Esophagus muscularis mucosa (tissue), 4 donors: Measurements from ENCODE around the gene LMO7. TPM values are rescaled to one million over a fixed set of nuclear protein-coding genes. Genes with fewer than 3 reads are reported as not detected.

Experiments used
- DNase-seq: peaks from one replicate; pipeline ENCODE4 v3.0.0-alpha.2; 2017; ENCODE audit errors: extremely low spot score
- H3K27ac ChIP-seq, 4 donors: fragments of 200-600 bp; sonication (generic); replicated peaks in 1 of 4; 1 replicate in 3 of 4; 2 replicates in 1 of 4; pipeline ENCODE4 v1.5.1; 2016 to 2019; ENCODE audit warnings: mild to moderate bottlenecking in 1 of 4
- H3K27me3 ChIP-seq, 4 donors: fragments of 200-600 bp; sonication (generic); one replicate each; pipeline versions ENCODE4 v1.5.1 to v1.6.0; 2016 to 2019
- H3K36me3 ChIP-seq, 4 donors: fragments of 200-600 bp; sonication (generic); one replicate each; pipeline ENCODE4 v1.5.1; 2016 to 2019
- H3K4me1 ChIP-seq, 4 donors: fragments of 200-600 bp; sonication (generic); one replicate each; pipeline ENCODE4 v1.5.1; 2016 to 2019
- H3K4me3 ChIP-seq, 4 donors: fragments of 200-600 bp; sonication (generic); 1 replicate in 2 of 4; 2 replicates in 2 of 4; pipeline ENCODE4 v1.5.1; 2016 to 2019; ENCODE audit warnings: mild to moderate bottlenecking in 4 of 4, moderate library complexity in 1 of 4
- H3K9me3 ChIP-seq, 4 donors: fragments of 200-600 bp; sonication (generic); 1 replicate in 3 of 4; 2 replicates in 1 of 4; pipeline ENCODE4 v1.5.1; 2016 to 2019
- CTCF ChIP-seq, 3 experiments: fragments of 200-600 bp in 2 of 3; fragments of 450-650 bp in 1 of 3; sonication (generic) in 2 of 3; IDR thresholded peaks; one replicate each; pipeline ENCODE4 v1.5.1; 2017 to 2019; ENCODE audit warnings: antibody characterized with exemption in 3 of 3, mild to moderate bottlenecking in 2 of 3, moderate library complexity in 1 of 3
- EP300 ChIP-seq: sonication (generic); formaldehyde crosslinking; IDR thresholded peaks from one replicate; pipeline ENCODE4 v1.6.1; 2017; ENCODE audit warnings: antibody characterized with exemption
- POLR2A ChIP-seq: fragments of 450-650 bp; IDR thresholded peaks from one replicate; pipeline ENCODE4 v1.6.1; 2017; ENCODE audit warnings: antibody characterized with exemption, moderate library complexity, mild to moderate bottlenecking, low read depth
- POLR2AphosphoS5 ChIP-seq, 2 donors: sonication (generic); formaldehyde crosslinking; IDR thresholded peaks; one replicate each; pipeline ENCODE4 v1.6.1; 2017; ENCODE audit warnings: antibody characterized with exemption in 2 of 2
- WGBS: methylation state at CpG from one replicate; pipeline ENCODE4 v1.1.5; 2018; 5-methylcytosine and 5-hydroxymethylcytosine counted together
- intact Hi-C: fragments of 100-400 bp; cut with DNase I; formaldehyde crosslinking; loops from one replicate; pipeline ENCODE4 v1.15.1; 2023
- total RNA-seq, 4 donors: library from RNA; depleted of rRNA; stranded (reverse); fragments of >200 nt; gene quantifications; one replicate each; pipeline versions ENCODE4 v1.1.0 to v1.2.1, GENCODE V29; 2016

LMO7 gene
- total RNA-seq, 4 donors from 2014 or later, result 11.4 to 17.8 (median 14.7) TPM

- no peak for DNase-seq
- WGBS, result 85% methylated on average over 4 of the region's 4 CpGs
- peaks cover under 1 to 43% (median 9%) of the 10 kb centered on the region in 4 donors for H3K36me3 ChIP-seq
- H3K4me3 ChIP-seq, result no peak overlapping the region
- no peaks in the 10 kb centered on the region for H3K9me3 ChIP-seq
- no peak overlapping the region for H3K27ac ChIP-seq
- H3K4me1 ChIP-seq, result no peaks in the 10 kb centered on the region
- H3K27me3 ChIP-seq, result no peaks in the 10 kb centered on the region
- TF ChIP-seq EP300 (no peak), POLR2AphosphoS5 (IDR thresholded peaks at IDR 0.05) (no peak), CTCF (IDR thresholded peaks at IDR 0.05) (no peak)
- intact Hi-C loops, result no loop called here
Measured at GRCh38 chr13:75836441-75836840, 200.3 kb downstream of the LMO7 start.

GRCh38 chr13:75838366-75839005 is 202.4 kb downstream of the LMO7 start:
- WGBS, result 88% methylated on average over 6 of the region's 6 CpGs

GRCh38 chr13:75839406-75839805 is 203.3 kb downstream of the LMO7 start:
- intact Hi-C loops, result no loop called here
- Histone ChIP-seq H3K4me3 (no peak overlapping the region), H3K27ac (no peak overlapping the region), H3K36me3 (peaks cover 10 to 69% (median 27%) of the 10 kb centered on the region in 4 donors), H3K9me3 (no peaks in the 10 kb centered on the region), H3K27me3 (no peaks in the 10 kb centered on the region), H3K4me1 (no peaks in the 10 kb centered on the region)
- 89% methylated on average over 2 of the region's 2 CpGs for WGBS
- DNase-seq, result no peak
- TF ChIP-seq CTCF (IDR thresholded peaks at IDR 0.05) (no peak), POLR2A (no peak), EP300 (no peak), POLR2AphosphoS5 (IDR thresholded peaks at IDR 0.05) (no peak)

More at GRCh38 chr13:75838366-75839005, 202.4 kb downstream of the LMO7 start:
- Histone ChIP-seq H3K4me1 (no peaks in the 10 kb centered on the region), H3K4me3 (no peak overlapping the region), H3K27ac (no peak overlapping the region), H3K36me3 (peaks cover 10 to 63% (median 26%) of the 10 kb centered on the region in 4 donors), H3K9me3 (no peaks in the 10 kb centered on the region), H3K27me3 (no peaks in the 10 kb centered on the region)
- no peak for TF ChIP-seq EP300
- no peak for TF ChIP-seq CTCF (IDR thresholded peaks at IDR 0.05)
- no peak for TF ChIP-seq POLR2A
- TF ChIP-seq POLR2AphosphoS5 (IDR thresholded peaks at IDR 0.05), result no peak
- DNase-seq, result no peak
- intact Hi-C loops, result no loop called here

- DNase-seq, result no peak
- 94% methylated on average over 5 of the region's 5 CpGs for WGBS
- no peak overlapping the region for H3K27ac ChIP-seq
- H3K36me3 ChIP-seq, result peaks cover 10 to 53% (median 29%) of the 10 kb centered on the region in 4 donors
- no peak overlapping the region for H3K4me3 ChIP-seq
- no peaks in the 10 kb centered on the region for H3K27me3 ChIP-seq
- no peaks in the 10 kb centered on the region for H3K4me1 ChIP-seq
- TF ChIP-seq POLR2AphosphoS5 (IDR thresholded peaks at IDR 0.05), result no peak
- intact Hi-C loops, result loop anchor here (10.0 kb wide), 1 partner anchor 147 kb away; no protein-coding TSS in a partner anchor
- H3K9me3 ChIP-seq, result no peaks in the 10 kb centered on the region
Measured at GRCh38 chr13:75841905-75842304, 205.8 kb downstream of the LMO7 start.

- Histone ChIP-seq H3K4me3 (no peak overlapping the region), H3K36me3 (peaks cover 10 to 46% (median 29%) of the 10 kb centered on the region in 4 donors), H3K27me3 (no peaks in the 10 kb centered on the region), H3K27ac (no peak overlapping the region), H3K9me3 (no peaks in the 10 kb centered on the region), H3K4me1 (no peaks in the 10 kb centered on the region)
- TF ChIP-seq POLR2AphosphoS5 (IDR thresholded peaks at IDR 0.05) (no peak), EP300 (no peak)
- intact Hi-C loops, result loop anchor here (10.0 kb wide), 1 partner anchor 148 kb away; no protein-coding TSS in a partner anchor
- no peak for DNase-seq
- WGBS, result 92% methylated on average over 6 of the region's 6 CpGs
Measured at GRCh38 chr13:75843074-75843473, 206.9 kb downstream of the LMO7 start.

- DNase-seq, result no peak
- H3K27me3 ChIP-seq, result no peaks in the 10 kb centered on the region
- TF ChIP-seq POLR2A (no peak), POLR2AphosphoS5 (IDR thresholded peaks at IDR 0.05) (no peak), EP300 (no peak), CTCF (IDR thresholded peaks at IDR 0.05) (no peak)
- H3K4me1 ChIP-seq, result no peaks in the 10 kb centered on the region
- H3K4me3 ChIP-seq, result no peak overlapping the region
- peaks cover 10 to 48% (median 32%) of the 10 kb centered on the region in 4 donors for H3K36me3 ChIP-seq
- H3K27ac ChIP-seq, result no peak overlapping the region
- intact Hi-C loops, result loop anchor here (10.0 kb wide), 1 partner anchor 149 kb away; no protein-coding TSS in a partner anchor
- no peaks in the 10 kb centered on the region for H3K9me3 ChIP-seq
Measured at GRCh38 chr13:75843991-75844390, 207.9 kb downstream of the LMO7 start.
